Brain microvascular endothelial cell (primary cell): ENCODE data around the gene TM9SF4.

Experiments
- DNase-seq: peaks from one replicate; pipeline ENCODE4 v3.0.0-alpha.2; 2020
- H3K27ac ChIP-seq: fragments of 250-450 bp; sonication (Bioruptor Pico); 2 replicates; pipeline ENCODE4 v1.5.1; 2020; ENCODE audit warnings: mild to moderate bottlenecking, moderate library complexity
- H3K27me3 ChIP-seq: fragments of 250-450 bp; sonication (Bioruptor Pico); replicated peaks from 2 replicates; pipeline ENCODE4 v1.5.1; 2020; ENCODE audit warnings: mild to moderate bottlenecking
- H3K36me3 ChIP-seq: fragments of 250-450 bp; sonication (Bioruptor Pico); replicated peaks from 2 replicates; pipeline ENCODE4 v1.5.1; 2020; ENCODE audit warnings: mild to moderate bottlenecking
- H3K4me3 ChIP-seq: 2 replicates; pipeline ENCODE4 v1.5.1; 2011; ENCODE audit warnings: low read depth, mild to moderate bottlenecking, control low read depth, low read length, moderate library complexity
- in situ Hi-C: cut with HindIII; loops from 2 replicates; pipeline ENCODE4 v1.10.0; 2017; ENCODE audit warnings: low sequenced_read_pairs, low pct_ligation_motif_present
- TF ChIP-seq, protein P1 (sequence below): IDR thresholded peaks from 2 replicates; pipeline ENCODE4 v1.5.1; 2011; ENCODE audit warnings: low read depth, mild to moderate bottlenecking, moderate library complexity, low read length, control low read depth, inconsistent platforms; ENCODE audit errors: missing control alignments

The TM9SF4 gene

DNA sequence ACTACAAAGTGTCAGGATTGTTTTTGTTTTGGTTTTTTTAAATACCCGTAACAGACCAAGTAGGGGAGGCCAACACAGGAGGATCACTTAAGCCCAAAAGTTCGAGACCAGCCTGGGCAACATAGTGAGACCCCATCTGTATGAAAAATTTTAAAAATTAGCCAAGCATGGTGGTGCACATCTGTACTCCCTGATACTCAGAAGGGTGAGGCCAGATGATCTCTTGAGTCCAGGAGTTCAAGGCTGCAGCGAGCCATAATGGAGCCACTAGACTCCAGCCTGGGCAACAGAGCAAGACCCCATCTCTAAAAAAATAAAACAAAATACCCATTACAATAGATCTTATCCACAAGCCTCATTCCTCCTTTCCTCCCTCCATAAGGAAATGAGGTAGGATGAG, 28.7 kb upstream of the TM9SF4 start:
- in situ Hi-C loops: no loop called here
- peaks cover 3% of the 10 kb centered on the region for H3K27me3 ChIP-seq
- H3K27ac ChIP-seq: no peak overlapping the region
- H3K36me3 ChIP-seq: no peaks in the 10 kb centered on the region
- TF ChIP-seq, protein P1, sequence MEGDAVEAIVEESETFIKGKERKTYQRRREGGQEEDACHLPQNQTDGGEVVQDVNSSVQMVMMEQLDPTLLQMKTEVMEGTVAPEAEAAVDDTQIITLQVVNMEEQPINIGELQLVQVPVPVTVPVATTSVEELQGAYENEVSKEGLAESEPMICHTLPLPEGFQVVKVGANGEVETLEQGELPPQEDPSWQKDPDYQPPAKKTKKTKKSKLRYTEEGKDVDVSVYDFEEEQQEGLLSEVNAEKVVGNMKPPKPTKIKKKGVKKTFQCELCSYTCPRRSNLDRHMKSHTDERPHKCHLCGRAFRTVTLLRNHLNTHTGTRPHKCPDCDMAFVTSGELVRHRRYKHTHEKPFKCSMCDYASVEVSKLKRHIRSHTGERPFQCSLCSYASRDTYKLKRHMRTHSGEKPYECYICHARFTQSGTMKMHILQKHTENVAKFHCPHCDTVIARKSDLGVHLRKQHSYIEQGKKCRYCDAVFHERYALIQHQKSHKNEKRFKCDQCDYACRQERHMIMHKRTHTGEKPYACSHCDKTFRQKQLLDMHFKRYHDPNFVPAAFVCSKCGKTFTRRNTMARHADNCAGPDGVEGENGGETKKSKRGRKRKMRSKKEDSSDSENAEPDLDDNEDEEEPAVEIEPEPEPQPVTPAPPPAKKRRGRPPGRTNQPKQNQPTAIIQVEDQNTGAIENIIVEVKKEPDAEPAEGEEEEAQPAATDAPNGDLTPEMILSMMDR: no peak
- no peak for DNase-seq
- no peak overlapping the region for H3K4me3 ChIP-seq

DNA sequence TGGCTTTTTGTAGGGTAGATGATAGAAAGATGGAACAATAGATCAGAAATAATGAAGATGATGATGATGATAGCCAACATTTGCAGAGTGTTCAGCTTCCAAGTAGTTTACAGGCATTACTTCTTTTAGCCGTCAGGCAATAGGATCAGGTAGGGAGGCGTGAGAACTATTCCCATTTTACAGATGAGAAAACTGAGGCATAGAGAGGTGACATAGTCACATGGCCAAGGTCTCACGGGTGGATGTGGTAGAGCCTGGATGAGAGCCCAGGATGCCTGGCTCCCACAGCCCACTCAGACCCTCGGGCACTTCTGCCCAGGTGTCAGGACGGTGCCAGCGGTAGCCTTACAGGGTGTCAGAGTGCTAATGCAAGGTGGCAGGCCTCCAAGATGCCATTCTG, 26.0 kb upstream of the TM9SF4 start:
- H3K4me3 ChIP-seq: no peak overlapping the region
- in situ Hi-C loops: no loop called here
- H3K27ac ChIP-seq: no peak overlapping the region
- peaks cover 3% of the 10 kb centered on the region for H3K27me3 ChIP-seq
- H3K36me3 ChIP-seq: no peaks in the 10 kb centered on the region
- DNase-seq: no peak
- TF ChIP-seq, protein P1: no peak

DNA sequence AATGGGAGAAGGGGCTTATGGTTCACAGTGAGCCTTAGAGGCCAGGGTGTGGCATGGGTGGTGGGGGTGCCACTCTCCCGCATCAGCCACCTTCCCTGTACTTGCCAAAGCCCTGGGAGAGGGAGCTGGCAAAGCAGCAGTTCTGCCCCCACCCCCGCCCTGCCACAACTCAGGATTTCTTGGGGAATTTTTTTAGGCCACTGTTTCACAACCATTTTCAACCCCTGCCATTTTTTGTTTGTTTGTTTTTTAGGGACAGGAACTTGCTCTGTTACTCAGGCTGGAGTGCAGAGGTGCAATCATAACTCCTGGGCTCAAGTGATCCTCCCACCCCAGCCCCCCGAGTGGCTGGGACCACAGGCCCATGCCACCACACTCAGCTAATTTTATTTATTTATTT, 22.4 kb upstream of the TM9SF4 start:
- peaks cover 3% of the 10 kb centered on the region for H3K27me3 ChIP-seq
- H3K4me3 ChIP-seq: no peak overlapping the region
- TF ChIP-seq, protein P1: no peak
- H3K27ac ChIP-seq: no peak overlapping the region
- DNase-seq: no peak
- no peaks in the 10 kb centered on the region for H3K36me3 ChIP-seq
- in situ Hi-C loops: no loop called here

DNA sequence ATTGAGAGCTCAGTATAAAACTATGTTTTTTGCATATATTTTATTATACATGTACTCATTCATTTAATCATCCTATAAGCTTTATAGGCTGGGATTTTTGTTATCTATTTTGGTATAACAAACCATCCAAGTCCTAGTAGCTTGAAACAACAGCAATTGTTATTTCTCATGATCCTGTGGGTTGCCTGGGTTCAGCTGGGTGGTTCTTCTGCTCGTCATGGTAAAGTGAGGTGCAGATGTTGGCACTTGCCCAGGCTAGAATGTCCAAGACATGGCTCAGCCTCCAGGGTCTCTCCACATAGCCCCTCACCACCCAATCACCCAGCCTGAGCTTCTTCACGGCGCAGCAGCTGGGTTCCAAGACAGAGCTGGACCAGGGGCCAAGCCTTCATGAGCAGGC, 20.8 kb upstream of the TM9SF4 start:
- in situ Hi-C loops: no loop called here
- Histone ChIP-seq H3K36me3 (no peaks in the 10 kb centered on the region), H3K27ac (no peak overlapping the region), H3K4me3 (no peak overlapping the region), H3K27me3 (no peaks in the 10 kb centered on the region)
- TF ChIP-seq, protein P1: no peak
- no peak for DNase-seq

DNA sequence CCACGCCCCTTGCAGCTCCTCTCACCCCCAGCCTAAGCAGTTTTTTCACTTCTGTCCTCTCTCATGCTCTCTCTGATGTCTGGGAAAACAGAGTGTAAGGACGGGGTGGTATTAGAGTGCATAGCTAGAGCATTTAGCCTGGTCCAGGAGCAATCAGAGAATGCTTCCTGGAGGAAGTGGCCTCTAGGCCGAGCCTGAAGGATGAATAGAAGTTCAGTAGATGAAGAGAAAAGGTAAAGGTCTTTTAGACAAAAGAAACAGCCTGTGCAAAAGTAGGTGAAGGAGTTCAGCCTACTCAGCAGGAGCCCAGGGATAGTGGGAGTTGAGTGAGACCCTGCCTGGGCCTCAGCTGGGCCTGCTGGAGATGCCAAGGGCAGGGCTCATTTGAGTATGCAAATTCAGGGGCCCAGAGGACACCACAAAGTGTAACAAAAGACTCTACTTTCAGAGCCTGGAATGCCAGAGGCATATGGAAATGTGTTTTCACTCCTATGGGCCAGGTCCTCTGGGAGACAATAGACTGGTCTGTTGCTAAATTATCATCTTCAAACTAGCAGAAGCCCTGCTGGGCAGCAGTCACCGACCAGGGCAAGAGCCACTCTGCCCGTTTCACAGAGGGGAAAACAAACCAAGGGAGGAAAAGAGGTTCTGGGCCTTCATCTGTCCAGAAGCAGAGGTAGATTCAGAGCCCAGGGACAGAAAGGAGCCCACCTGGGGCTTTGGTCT, 19.7 kb upstream of the TM9SF4 start:
- Histone ChIP-seq H3K4me3 (no peak overlapping the region), H3K27ac (no peak overlapping the region), H3K36me3 (no peaks in the 10 kb centered on the region), H3K27me3 (peaks cover 3% of the 10 kb centered on the region)
- DNase-seq: no peak
- in situ Hi-C loops: no loop called here
- TF ChIP-seq, protein P1: no peak

DNA sequence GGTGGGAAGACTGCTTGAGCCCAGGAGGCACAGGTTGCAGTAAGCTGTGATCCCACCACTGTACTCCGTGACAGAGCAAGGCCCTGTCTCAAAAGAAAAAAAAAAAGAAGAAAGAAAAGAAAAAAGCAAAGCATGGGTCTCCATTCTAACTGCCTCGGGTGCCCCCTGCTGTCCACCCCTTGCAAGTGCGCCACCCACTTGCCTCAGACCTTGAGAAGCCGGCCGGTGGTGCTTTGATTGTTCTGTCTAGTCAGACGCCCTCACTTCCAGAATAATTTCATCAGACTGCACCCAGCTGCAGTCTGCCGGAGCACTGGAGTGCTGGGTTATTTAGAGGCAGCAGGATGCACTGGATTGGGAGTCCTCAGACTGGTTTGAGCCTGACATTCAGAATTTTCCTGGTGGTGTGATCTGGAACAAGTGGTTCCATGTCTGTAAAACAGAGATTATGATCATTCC, 17.6 kb upstream of the TM9SF4 start:
- H3K27ac ChIP-seq: no peak overlapping the region
- H3K36me3 ChIP-seq: no peaks in the 10 kb centered on the region
- TF ChIP-seq, protein P1: peak; percentile 98
- DNase-seq: peak; percentile 83
- peaks cover 6% of the 10 kb centered on the region for H3K27me3 ChIP-seq
- in situ Hi-C loops: no loop called here
- no peak overlapping the region for H3K4me3 ChIP-seq
